ENCODE data around the gene SLC27A1.
"Not testable (repeated sequence)": the region's sequence is repeated elsewhere in the genome, so short reads cannot be mapped to it uniquely, and the experiment has no call there.

SLC27A1 gene

GRCh38 chr19:17487284-17488121, 17.2 kb downstream of the SLC27A1 start:
- no peak for DNase-seq

DNA sequence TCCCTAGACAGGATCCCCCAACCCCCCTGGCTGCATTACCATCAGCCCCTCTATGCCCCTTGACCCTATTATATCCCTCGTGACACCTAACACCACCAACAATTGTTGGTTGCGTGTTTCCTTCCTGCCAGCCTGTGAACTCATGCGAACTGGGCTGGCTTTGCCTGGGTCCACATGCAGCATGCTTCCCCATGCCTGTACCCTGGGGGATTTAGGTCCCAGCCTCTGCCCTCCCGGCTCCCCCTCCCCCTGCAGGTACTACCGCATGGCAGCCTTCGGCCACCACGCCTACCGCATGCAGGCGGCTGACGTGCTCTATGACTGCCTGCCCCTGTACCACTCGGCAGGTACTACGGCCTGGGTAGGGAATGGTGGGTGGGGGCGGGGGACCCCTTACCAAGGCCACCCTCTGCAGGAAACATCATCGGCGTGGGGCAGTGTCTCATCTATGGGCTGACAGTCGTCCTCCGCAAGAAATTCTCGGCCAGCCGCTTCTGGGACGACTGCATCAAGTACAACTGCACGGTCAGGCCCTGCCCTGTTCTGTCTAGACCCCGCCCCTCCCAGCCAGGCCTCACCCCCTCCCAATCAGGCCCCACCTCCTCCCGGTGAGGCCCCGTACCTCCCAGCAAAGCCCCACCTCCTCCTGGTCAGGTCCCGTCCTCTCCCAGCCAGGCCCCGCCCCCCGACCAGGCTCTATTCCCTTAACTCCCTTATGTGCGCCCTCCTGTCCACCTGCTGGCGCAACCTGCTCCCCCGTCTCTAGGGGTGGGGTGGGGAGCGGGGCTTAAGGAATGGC, 18.5 kb downstream of the SLC27A1 start:
- DNase-seq: peak; percentile 88

- DNase-seq: no peak
Observed at GRCh38 chr19:17489392-17490030, 19.2 kb downstream of the SLC27A1 start.

DNA sequence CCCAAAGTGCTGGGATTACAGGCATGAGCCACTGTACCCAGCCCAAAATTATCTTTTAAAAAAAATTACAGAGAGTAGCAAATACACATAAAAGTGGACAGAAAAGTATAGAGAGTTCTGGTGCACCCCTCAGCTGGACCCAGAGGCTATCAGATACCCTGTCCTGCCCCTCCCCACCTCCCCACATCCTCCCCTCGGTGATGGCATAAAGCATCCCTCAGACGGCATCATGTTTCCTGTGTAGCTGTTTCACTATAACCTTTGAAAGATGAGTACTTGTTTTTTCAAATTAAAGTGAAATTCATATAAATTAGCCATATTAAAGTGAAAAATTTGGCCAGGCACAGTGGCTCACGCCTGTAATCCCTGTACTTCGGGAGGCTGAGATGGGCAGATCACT, 20.1 kb downstream of the SLC27A1 start:
- DNase-seq: peak; percentile 67

- DNase-seq: no peak
Observed at GRCh38 chr19:17491287-17491686, 21.0 kb downstream of the SLC27A1 start.

GRCh38 chr19:17495639-17496296, 25.4 kb downstream of the SLC27A1 start:
- DNase-seq: no peak

DNA sequence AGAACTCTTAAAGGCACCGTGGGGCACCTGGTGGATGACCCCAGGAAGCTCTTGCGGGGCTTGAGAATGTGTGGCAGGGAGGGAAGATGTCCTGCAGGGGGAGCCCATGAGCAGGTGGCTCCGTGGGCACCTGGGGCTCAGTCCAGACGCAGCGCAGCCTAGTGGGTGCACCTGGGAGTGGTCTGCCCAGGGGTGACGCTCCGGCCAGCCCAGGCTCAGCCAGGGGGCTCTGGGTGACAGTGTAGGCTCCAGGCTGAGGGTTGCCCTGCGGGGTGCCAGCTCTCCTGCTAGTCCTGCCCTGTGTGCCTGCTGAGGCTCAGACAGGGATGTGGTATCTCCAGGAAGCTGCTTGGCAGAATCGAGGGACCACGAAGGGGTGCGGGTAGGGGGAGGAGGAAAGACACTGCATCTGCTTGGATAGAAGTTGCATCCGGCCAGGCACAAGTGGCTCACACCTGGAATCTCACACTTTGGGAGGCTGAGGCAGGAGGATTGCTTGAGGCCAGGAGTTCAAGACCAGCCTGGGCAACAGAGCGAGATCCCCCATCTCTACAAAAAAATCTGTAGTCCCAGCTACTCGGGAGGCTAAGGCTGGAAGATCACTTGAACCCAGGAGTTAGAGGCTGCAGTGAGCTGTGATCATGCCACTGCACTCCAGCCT, 26.1 kb downstream of the SLC27A1 start:
- peak; percentile 87 for DNase-seq

- DNase-seq: no peak
Observed at GRCh38 chr19:17497149-17497798, 26.9 kb downstream of the SLC27A1 start.

GRCh38 chr19:17499025-17499424, 28.7 kb downstream of the SLC27A1 start:
- DNase-seq: not testable (repeated sequence)

DNA sequence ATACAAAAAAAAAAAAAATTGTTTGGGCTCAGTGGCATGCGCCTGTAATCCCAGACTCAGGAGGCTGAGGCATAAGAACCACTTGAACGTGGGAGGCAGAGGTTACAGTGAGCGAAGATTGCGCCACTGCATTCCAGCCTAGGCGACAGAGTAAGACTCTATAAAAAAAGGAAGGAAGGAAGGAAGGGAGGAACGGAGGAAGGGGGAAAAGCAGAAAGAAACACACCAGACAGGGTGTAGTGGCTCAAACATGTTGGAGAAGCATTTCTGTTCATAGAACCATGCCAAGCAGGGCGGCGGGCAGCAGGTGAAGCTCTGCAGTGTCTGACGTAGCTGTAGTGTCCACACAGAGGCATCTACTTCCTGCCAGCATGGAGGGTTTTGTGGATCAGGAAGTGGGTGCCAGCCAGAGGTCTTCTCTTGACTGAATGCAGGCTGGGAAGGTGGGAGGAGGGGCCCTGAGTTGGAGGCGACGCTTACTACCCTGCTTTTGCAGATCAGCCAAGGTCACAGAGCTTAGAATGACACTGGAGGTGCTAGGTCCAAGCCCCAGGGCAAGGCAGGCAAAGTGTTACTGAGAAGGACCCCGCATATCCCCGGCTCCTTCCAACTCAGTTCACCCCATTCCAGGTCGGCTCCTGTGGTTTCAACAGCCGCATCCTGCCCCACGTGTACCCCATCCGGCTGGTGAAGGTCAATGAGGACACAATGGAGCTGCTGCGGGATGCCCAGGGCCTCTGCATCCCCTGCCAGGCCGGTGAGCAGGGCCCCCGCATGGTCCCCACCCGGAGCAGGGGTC, 29.5 kb downstream of the SLC27A1 start:
- no peak for DNase-seq

GRCh38 chr19:17500447-17501198, 30.3 kb downstream of the SLC27A1 start:
- DNase-seq: no peak

DNA sequence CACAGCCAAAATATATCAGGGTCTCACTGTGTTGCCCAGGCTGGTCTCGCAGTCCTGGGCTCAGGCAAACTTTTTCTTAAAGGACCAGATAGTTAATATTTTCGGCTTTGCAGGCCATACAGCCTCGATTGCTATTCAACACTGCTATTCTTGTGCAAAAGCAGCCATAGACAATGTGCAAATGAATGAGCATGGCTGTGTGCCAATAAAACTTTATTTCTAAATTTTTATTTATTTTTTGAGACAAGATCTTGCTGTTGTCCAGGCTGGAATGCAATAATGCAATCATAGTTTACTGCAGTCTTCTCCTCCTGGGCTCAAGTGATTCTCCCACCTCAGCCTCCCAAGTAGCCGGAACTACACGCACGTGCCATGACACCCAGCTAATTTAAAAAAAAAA, 32.9 kb downstream of the SLC27A1 start:
- DNase-seq: no peak

DNA sequence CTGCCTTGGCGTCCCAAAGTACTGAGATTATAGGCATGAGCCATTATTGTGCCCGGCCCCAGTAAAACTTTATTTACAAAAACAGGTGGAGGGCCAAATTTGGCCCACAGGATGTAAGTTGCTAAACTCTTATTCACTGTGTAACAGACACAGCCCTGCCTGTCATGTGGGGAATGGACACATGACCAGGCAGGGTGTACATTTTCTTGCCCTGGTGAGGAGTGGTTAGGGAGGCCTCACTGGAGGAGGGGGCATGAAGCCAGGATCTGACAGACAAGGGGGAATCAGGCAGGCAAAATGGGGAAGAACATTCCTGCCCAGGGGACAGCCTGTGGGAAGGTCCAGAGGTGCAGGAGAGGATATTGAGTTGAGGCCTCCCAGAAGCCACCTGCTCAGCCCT, 33.7 kb downstream of the SLC27A1 start:
- no peak for DNase-seq

DNA sequence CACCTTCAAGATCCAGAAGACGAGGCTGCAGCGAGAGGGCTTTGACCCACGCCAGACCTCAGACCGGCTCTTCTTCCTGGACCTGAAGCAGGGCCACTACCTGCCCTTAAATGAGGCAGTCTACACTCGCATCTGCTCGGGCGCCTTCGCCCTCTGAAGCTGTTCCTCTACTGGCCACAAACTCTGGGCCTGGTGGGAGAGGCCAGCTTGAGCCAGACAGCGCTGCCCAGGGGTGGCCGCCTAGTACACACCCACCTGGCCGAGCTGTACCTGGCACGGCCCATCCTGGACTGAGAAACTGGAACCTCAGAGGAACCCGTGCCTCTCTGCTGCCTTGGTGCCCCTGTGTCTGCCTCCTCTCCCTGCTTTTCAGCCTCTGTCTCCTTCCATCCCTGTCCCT, 34.1 kb downstream of the SLC27A1 start:
- DNase-seq: no peak

- no peak for DNase-seq
Observed at GRCh38 chr19:17505223-17505622, 34.9 kb downstream of the SLC27A1 start.

DNA sequence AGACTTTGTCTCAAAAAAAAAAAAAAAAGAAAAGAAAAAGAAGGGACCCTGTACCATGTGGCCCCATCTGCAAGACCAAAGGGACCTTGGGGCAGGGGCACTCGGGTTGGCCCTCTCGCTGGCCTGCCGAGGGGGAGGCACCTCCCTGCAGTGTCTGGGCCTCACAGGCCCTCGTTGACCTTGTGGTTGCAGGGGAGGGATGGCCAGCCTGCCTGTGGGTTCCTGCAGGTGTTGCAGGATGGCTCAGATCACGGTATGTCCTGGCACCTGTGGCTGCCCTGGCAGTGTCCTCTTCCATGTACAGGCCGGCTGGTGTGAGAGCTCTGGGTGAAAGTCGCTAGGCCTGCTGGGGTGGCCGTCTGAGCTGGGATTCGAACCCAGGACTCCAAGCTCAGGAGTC, 36.4 kb downstream of the SLC27A1 start:
- no peak for DNase-seq

GRCh38 chr19:17508558-17508933, 38.2 kb downstream of the SLC27A1 start:
- DNase-seq: not testable (repeated sequence)

- DNase-seq: no peak
Observed at GRCh38 chr19:17510220-17510993, 40.1 kb downstream of the SLC27A1 start.

Measured in CD4-positive, alpha-beta T cell treated with Interleukin-6 for 4 hours (primary cell).